ENCODE measurements around the gene MLLT10.

The MLLT10 gene

GRCh38 chr10:21753497-21754270 is 219.7 kb downstream of the MLLT10 start:
- no peak for FAIRE-seq
- no peak for DNase-seq (ENCODE audit: extremely low spot score, insufficient read length, low read depth)

- DNase-seq (ENCODE audit: extremely low spot score, insufficient read length, low read depth) (no peak), FAIRE-seq (no peak)
Observed at GRCh38 chr10:21754410-21755011, 220.5 kb downstream of the MLLT10 start.

- FAIRE-seq (no peak), DNase-seq (ENCODE audit: extremely low spot score, insufficient read length, low read depth) (no peak)
Observed at GRCh38 chr10:21756707-21757106, 222.7 kb downstream of the MLLT10 start.

- FAIRE-seq (no peak), DNase-seq (ENCODE audit: extremely low spot score, insufficient read length, low read depth) (no peak)
Observed at GRCh38 chr10:21757185-21757901, 223.3 kb downstream of the MLLT10 start.

GRCh38 chr10:21758239-21758638 is 224.2 kb downstream of the MLLT10 start:
- no peak for DNase-seq (ENCODE audit: extremely low spot score, insufficient read length, low read depth)
- FAIRE-seq, result no peak

- no peak for FAIRE-seq
Observed at GRCh38 chr10:21758696-21759095, 224.7 kb downstream of the MLLT10 start.

GRCh38 chr10:21759232-21759631 is 225.2 kb downstream of the MLLT10 start:
- no peak for FAIRE-seq
- DNase-seq (ENCODE audit: extremely low spot score, insufficient read length, low read depth), result no peak

More at GRCh38 chr10:21758696-21759095, 224.7 kb downstream of the MLLT10 start:
- DNase-seq (ENCODE audit: extremely low spot score, insufficient read length, low read depth), result no peak

GRCh38 chr10:21760332-21760731 is 226.3 kb downstream of the MLLT10 start:
- DNase-seq (ENCODE audit: extremely low spot score, insufficient read length, low read depth), result no peak
- FAIRE-seq, result no peak

- no peak for FAIRE-seq
- DNase-seq (ENCODE audit: extremely low spot score, insufficient read length, low read depth), result no peak
Observed at GRCh38 chr10:21764466-21765189, 230.6 kb downstream of the MLLT10 start.

GRCh38 chr10:21769041-21769440 is 235.0 kb downstream of the MLLT10 start:
- DNase-seq (ENCODE audit: extremely low spot score, insufficient read length, low read depth), result no peak
- FAIRE-seq, result no peak

- no peak for FAIRE-seq
- no peak for DNase-seq (ENCODE audit: extremely low spot score, insufficient read length, low read depth)
Observed at GRCh38 chr10:21771219-21771618, 237.2 kb downstream of the MLLT10 start.

- FAIRE-seq (no peak), DNase-seq (ENCODE audit: extremely low spot score, insufficient read length, low read depth) (no peak)
Observed at GRCh38 chr10:21776883-21777282, 242.9 kb downstream of the MLLT10 start.

GRCh38 chr10:21791276-21791675 is 257.2 kb downstream of the MLLT10 start:
- no peak for DNase-seq (ENCODE audit: extremely low spot score, insufficient read length, low read depth)
- FAIRE-seq, result no peak
